Ramos (cell line): ENCODE measurements around the gene BCO1.

Source experiments
- in situ Hi-C: fragments of 300-500 bp; cut with MboI; formaldehyde crosslinking; loops from one replicate; pipeline ENCODE4 v1.14.3; 2022; ENCODE audit warnings: low sequenced_read_pairs; ENCODE audit not compliant: unreplicated experiment

Gene BCO1

DNA sequence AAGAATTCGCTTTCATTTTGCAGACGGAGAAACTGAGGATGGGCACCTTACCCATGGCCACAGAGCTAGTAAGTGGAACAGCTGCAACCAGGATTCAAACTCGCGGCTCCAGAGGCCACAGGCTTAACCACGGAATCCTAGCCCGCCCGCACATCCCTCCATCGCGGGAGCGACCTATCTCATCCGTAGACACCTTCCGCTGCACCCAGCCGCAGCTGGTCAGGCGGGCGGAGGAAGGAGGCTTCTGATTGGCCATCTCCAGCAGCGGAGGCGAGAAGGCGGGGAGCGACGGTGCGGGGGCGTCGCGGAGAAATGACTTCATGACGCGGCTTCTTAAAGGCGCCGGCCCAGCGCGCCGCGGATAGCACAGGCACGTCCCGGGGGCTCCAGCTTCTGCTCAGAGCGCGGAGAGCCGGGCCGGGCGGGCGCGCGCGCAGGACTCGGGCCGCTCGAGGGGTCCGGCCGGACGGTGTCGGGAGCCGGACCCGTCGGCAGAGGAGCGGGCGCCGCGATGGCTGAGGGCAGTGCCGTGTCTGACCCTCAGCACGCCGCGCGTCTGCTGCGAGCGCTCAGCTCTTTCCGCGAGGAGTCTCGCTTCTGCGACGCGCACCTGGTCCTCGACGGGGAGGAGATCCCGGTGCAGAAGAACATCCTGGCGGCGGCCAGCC is 76.2 kb downstream of the BCO1 start, which contains the start of gene GAN:
TSS of gene GAN (plus strand) at position 360 of the 668 bp plus-strand sequence. CDS start at position 512, 152 bp downstream.
- in situ Hi-C loops = no loop called here

DNA sequence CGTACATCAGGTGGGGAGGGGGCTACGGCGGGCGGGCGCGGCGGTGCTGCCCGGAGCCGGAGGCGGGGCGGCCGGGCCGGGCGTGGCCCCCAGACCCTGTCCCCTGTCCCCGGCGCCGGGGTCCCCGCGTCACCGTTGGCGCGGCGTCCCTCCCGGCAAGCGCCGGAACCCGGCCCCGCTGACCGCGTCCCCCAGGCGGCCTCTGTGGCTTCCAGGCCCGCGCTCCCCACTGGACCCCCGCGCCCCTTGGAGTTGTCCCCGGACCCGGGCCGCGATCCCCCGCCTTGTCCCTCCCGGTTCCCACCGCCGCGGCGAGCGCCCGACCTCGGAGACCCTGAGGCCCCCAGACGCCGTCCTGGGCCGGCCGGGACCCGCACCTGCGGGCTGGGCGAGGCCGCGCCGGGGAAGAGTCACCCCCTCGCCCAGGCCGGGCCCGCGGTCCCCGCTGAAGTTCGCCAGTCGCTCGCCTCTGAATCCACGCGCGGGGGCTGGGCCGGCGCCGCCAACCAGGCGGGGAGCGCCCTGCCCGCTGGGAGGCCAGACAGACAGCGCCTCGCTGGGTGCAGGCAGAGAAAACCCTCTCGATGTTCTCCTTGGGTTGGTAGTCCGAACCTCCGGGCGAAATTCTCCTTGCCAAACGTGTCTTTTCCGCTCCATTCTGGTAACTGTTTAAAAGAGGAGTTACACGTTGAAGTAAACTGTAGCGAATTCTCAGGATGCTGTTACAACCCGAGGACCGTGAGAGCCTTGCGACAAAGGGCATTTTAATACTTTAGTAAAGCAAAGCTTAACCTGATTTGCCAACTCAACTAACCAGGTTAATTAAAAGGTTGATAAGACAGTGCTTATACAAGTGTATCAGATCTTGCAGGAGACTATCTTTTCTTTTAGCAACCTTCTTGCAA is 77.0 kb downstream of the BCO1 start:
- in situ Hi-C loops = no loop called here

DNA sequence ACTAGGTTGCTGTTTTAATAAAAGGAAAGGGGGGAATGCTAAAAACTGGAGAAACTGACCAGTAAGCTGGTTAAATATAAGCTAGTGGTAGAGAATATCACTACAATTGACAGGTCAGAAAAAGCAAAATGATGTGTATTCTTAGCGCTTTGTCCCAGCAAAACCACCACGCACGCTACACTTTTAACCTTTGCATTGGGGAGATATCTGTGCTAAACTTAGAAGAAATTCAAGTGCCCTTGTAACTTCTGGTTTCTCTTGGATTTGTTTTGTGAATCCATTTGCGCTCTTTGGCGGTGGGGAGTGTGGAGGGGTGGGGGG is 77.6 kb downstream of the BCO1 start:
- in situ Hi-C loops = no loop called here

DNA sequence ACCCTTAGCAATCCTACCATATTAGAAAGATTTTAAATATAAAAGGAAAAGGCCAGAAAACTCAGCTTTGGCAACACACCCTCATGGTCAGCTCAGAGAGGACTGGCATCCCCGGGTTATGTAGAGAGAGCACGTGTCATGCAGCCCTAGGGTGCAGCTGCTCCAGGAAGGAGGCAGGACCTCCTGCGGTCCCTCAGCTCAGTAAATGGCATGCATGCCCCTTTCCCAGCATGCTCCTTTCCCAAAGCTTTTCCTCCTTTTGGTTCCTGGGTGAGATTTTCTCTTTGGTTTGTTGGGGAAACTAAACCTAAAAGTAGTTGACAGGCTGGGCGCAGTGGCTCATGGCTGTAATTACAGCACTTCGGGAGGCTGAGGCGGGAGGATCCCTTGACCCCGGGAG is 80.2 kb downstream of the BCO1 start:
- in situ Hi-C loops = no loop called here

DNA sequence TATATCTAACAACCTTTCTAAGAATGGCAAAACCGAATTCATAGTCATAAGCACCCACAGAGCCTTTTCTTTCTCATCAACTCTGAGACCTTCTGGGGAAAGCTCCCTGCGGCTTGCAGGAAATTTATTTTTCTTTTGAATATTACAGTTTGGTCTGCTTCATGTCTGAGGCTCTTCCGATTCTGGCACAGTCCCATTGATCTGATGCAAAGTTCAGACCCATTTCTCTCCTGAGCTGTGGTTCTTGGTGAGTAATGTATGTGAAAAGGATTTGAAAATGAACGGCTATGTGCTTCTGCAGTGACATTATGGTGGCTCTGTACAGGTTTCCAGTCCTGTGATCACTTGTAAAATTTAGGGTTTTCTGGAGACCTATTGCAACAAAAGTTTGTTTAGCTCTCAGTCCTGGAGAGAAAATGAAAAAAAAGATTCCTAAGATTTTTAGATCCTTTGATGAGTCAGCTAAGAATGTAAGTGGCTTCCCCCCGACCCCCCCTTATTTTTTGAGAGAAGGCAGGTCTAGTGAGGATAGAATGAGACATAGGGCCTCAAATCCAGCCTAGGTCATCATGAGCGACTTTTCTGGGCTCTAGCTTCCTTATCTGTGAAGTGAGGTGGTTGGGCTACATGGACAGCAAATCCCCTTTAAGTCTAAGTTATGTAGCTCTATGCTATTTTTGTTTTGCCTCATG is 80.9 kb downstream of the BCO1 start:
- in situ Hi-C loops = no loop called here

DNA sequence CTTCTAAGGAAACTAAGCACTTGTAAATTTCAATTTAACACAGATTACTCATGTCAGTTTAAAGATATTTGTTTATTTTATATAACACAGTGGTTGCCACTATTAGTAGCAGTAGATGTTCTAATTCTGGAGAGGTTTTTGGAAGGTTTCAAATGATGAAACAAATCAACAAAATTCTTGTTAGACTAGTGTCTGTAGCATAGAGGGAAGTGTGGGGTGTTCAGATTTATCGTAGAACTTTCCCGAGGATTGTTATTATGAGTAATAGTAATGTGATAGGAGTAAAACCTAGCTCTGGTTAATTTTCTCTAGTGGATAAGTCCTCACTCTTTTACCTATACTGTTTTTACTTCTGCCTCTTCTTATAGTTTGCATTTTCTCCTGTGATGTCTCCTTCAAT is 82.5 kb downstream of the BCO1 start:
- in situ Hi-C loops = no loop called here

DNA sequence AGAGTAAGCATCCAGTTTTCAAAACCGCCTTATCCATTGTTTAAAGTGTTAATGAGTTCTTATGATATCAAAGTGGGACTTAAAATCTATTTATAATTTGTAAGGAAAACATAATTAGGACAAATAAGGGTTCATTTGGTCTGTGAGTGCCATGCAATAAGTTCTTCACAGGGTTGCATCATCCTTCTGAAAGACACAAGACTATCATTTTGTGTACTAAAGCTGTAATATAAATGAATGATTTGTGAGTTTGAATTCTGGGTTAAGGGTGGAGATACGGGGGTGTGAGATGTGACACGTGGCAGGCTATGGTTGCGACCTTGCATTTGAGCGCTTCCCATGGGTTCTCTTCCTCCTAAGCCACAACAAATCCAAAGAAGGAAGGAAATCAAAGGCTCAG is 83.0 kb downstream of the BCO1 start:
- in situ Hi-C loops = no loop called here

DNA sequence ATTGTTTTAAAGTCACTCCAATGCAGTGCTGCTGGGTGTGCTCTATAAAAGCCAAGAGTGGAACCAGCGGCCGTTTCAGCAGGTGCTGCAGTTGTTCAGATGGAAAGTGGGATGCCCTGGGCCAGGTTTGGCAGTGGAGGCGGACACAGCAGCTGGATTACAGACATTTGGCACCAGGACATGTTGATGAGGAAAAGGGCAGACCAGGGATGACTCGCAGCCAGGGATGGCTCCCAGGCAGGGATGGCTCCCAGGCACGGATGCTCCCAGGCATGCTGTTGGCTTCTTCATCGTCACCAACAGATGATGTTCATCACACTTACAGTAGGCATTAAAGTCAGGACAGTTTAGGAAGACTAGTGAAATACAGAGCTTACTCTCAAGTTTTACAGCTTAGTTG is 86.3 kb downstream of the BCO1 start:
- in situ Hi-C loops = no loop called here

DNA sequence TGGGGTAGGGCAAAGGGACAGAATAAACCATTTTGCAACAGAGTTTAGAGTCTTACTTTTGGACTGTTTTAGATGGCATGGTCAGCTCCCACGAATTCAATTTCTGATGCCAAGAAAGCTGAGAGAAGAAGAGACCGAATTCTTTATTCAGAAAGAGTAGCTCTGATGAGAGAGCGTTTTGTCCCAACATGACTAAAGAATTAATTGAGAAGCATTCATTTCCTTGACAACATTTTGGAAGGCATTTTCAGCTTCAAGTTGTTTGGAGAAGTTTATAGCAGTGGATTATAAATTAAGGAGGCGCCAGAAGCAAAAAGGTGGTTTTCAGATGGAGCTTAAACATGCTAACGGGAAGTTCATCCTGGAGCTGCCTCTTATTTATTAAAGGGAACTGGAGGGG is 88.5 kb downstream of the BCO1 start:
- in situ Hi-C loops = no loop called here

DNA sequence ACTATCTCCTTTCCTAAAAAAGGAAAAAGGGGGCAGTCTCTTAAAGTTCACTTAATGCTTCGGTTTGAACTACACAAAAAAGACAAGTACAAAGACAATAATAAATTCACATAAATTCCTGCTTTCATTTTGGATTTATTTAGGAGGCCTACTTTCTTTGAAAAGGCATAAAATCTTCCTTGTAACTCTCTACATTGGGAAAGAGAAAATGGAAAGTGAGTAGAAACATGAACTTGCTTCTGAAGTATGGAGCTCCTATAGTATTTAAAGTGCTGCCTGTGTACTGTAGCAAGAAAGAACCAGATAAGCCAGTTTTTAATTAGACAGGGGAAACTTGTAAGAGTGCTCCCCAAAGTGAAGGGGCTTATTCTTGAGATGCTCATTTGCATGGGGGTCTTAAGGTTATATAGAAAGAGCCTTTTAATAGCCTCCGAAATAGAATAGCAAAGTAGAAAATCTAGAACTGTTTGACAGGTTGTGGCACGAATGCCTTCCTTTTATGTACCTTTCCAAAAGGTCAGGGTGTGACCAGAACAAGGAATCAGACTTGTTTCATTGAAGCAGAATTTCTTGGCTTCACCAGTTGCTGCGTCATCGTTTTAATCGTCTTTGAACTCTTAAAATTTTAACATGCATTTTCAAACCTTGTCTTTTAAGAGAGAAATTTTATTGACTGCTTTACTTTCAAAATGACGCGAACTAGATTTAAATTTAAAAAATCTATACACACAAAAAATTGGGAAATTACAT is 89.1 kb downstream of the BCO1 start:
- in situ Hi-C loops = no loop called here

DNA sequence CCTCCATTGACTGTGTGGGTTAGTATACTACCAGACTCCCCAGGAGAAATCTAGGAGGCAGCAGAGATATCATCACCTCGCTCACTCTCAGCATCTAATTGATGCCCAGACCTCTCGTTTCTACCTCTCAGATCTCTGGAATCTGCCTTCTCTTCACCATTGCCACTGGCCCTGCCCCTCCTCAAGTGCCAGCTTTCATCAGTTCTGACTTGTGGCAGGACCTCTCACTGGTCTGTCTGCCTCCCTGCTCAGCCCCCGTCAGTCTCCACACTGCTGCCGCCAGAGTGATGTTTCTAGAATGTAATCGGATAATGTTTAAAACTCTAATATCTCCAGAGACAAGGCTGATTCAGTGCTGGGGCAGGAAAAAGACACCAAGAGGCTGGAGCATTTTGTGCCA is 91.5 kb downstream of the BCO1 start:
- in situ Hi-C loops = no loop called here

DNA sequence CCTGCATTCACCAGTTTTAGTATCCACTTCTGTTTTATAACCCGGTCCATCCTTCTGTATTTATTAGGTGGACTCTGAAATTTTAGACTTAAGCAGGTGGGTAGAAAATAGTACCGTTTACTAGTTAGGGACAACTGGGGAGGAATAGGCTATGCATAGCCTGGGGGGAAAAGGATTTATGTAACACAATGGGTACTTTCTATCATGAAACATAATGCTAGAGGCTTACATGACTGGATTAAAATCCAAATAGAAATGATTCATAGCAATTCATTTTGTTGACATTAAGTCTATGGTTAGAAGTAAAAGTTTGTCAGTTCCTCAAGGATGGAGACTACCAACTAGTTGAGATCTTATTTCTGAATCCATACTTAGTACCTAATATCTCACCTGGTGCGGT is 94.9 kb downstream of the BCO1 start:
- in situ Hi-C loops = no loop called here

DNA sequence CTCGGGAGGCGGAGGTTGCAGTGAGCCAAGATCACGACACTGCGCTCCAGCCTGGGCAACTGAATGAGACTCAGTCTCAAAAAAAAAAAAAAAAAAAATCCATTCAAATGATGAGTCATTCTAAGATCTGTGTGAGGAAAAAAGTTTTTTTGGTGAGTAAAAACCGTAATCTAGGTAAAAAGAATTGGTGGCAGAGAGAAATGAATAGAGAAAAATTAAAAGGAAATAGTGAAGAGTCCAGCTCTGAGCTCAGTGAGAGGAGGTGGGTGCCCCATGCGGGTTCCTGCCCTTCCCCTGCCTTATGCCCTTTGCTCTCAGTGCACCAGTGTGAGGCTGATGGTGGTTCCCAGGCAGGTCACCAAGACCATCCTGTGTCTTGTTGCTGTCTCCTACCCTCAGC is 97.2 kb downstream of the BCO1 start:
- in situ Hi-C loops = no loop called here

DNA sequence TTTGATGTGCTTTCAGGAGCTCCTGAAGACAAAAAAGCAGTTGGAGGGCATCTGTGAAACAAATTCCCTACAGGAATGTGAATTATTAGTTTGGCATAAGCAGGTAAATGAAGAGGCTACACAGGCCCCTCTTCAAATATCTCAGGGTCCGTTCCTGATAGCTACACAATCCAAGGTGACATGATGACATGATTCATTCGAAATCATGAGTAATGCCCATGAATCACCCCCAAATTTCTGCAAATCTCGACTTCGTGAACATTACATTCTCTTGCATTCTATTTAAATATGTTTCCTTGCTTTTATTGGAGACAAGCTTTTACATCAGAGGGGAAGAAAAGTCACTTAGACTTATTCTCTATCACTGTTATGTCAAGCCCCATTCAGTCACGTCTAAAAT is 98.6 kb downstream of the BCO1 start:
- in situ Hi-C loops = no loop called here
